ENCODE data around the gene MAGEA8.
"Not testable (repeated sequence)": the region's sequence is repeated elsewhere in the genome, so short reads cannot be mapped to it uniquely, and the experiment has no call there.

Gene MAGEA8

GRCh38 chrX:149881081-149881711 is at the start of gene MAGEA8:
TSS of gene MAGEA8 (plus strand) at chrX:149881183. CDS start at chrX:149884273, 3,090 bp downstream.
- Histone ChIP-seq H3K27ac (ENCODE audit: low read length) (no peak within 1 kb of the TSS), H3K27me3 (ENCODE audit: control insufficient read depth, insufficient read depth, low read length) (no peaks in the 10 kb centered on the region), H3K36me3 (ENCODE audit: control insufficient read depth, low read depth, low read length) (no peaks in the 10 kb centered on the region), H3K4me3 (ENCODE audit: low read length) (no peak within 1 kb of the TSS), H3K4me1 (ENCODE audit: control insufficient read depth, low read depth, low read length) (no peaks in the 10 kb centered on the region), H3K9ac (ENCODE audit: low read length) (no peak within 1 kb of the TSS), H3K9me3 (ENCODE audit: control insufficient read depth, low read depth, low read length) (peaks cover 12% of the 10 kb centered on the region)

- no peak overlapping the region for H3K4me3 ChIP-seq (ENCODE audit: low read length)
- no peaks in the 10 kb centered on the region for H3K36me3 ChIP-seq (ENCODE audit: control insufficient read depth, low read depth, low read length)
- no peak overlapping the region for H3K27ac ChIP-seq (ENCODE audit: low read length)
- peaks cover 4% of the 10 kb centered on the region for H3K9me3 ChIP-seq (ENCODE audit: control insufficient read depth, low read depth, low read length)
- H3K4me1 ChIP-seq (ENCODE audit: control insufficient read depth, low read depth, low read length), result peaks cover 20% of the 10 kb centered on the region
- H3K9ac ChIP-seq (ENCODE audit: low read length), result no peak overlapping the region
- H3K27me3 ChIP-seq (ENCODE audit: control insufficient read depth, insufficient read depth, low read length), result no peaks in the 10 kb centered on the region
Observed at GRCh38 chrX:149831473-149831872, 49.5 kb upstream of the MAGEA8 start.

GRCh38 chrX:149836728-149837127 is 44.3 kb upstream of the MAGEA8 start:
- H3K36me3 ChIP-seq (ENCODE audit: control insufficient read depth, low read depth, low read length); H3K27me3 ChIP-seq (ENCODE audit: control insufficient read depth, insufficient read depth, low read length); H3K9me3 ChIP-seq (ENCODE audit: control insufficient read depth, low read depth, low read length); H3K4me1 ChIP-seq (ENCODE audit: control insufficient read depth, low read depth, low read length); H3K27ac ChIP-seq (ENCODE audit: low read length); H3K9ac ChIP-seq (ENCODE audit: low read length): not testable (repeated sequence)
- H3K4me3 ChIP-seq (ENCODE audit: low read length), result peak overlapping the region; percentile 24

- H3K36me3 ChIP-seq (ENCODE audit: control insufficient read depth, low read depth, low read length), result no peaks in the 10 kb centered on the region
- peaks cover 12% of the 10 kb centered on the region for H3K9me3 ChIP-seq (ENCODE audit: control insufficient read depth, low read depth, low read length)
- H3K4me1 ChIP-seq (ENCODE audit: control insufficient read depth, low read depth, low read length), result peaks cover 6% of the 10 kb centered on the region
- H3K9ac ChIP-seq (ENCODE audit: low read length), result no peak overlapping the region
- no peaks in the 10 kb centered on the region for H3K27me3 ChIP-seq (ENCODE audit: control insufficient read depth, insufficient read depth, low read length)
- H3K27ac ChIP-seq (ENCODE audit: low read length), result no peak overlapping the region
- peak overlapping the region; percentile 24 for H3K4me3 ChIP-seq (ENCODE audit: low read length)
Observed at GRCh38 chrX:149837167-149837566, 43.8 kb upstream of the MAGEA8 start.

GRCh38 chrX:149837639-149838038 is 43.3 kb upstream of the MAGEA8 start:
- Histone ChIP-seq H3K36me3 (ENCODE audit: control insufficient read depth, low read depth, low read length) (no peaks in the 10 kb centered on the region), H3K4me3 (ENCODE audit: low read length) (no peak overlapping the region), H3K4me1 (ENCODE audit: control insufficient read depth, low read depth, low read length) (peaks cover 6% of the 10 kb centered on the region), H3K27me3 (ENCODE audit: control insufficient read depth, insufficient read depth, low read length) (no peaks in the 10 kb centered on the region), H3K9ac (ENCODE audit: low read length) (no peak overlapping the region), H3K9me3 (ENCODE audit: control insufficient read depth, low read depth, low read length) (peaks cover 14% of the 10 kb centered on the region), H3K27ac (ENCODE audit: low read length) (no peak overlapping the region)

- H3K4me1 ChIP-seq (ENCODE audit: control insufficient read depth, low read depth, low read length), result no peaks in the 10 kb centered on the region
- no peak overlapping the region for H3K9ac ChIP-seq (ENCODE audit: low read length)
- no peaks in the 10 kb centered on the region for H3K36me3 ChIP-seq (ENCODE audit: control insufficient read depth, low read depth, low read length)
- H3K9me3 ChIP-seq (ENCODE audit: control insufficient read depth, low read depth, low read length), result peaks cover 21% of the 10 kb centered on the region
- H3K27ac ChIP-seq (ENCODE audit: low read length), result no peak overlapping the region
- H3K27me3 ChIP-seq (ENCODE audit: control insufficient read depth, insufficient read depth, low read length), result no peaks in the 10 kb centered on the region
- no peak overlapping the region for H3K4me3 ChIP-seq (ENCODE audit: low read length)
Observed at GRCh38 chrX:149841929-149842328, 39.1 kb upstream of the MAGEA8 start.

GRCh38 chrX:149845385-149845784 is 35.6 kb upstream of the MAGEA8 start:
- Histone ChIP-seq H3K4me3 (ENCODE audit: low read length) (no peak overlapping the region), H3K9ac (ENCODE audit: low read length) (no peak overlapping the region), H3K27ac (ENCODE audit: low read length) (no peak overlapping the region), H3K36me3 (ENCODE audit: control insufficient read depth, low read depth, low read length) (no peaks in the 10 kb centered on the region), H3K4me1 (ENCODE audit: control insufficient read depth, low read depth, low read length) (no peaks in the 10 kb centered on the region), H3K9me3 (ENCODE audit: control insufficient read depth, low read depth, low read length) (peaks cover 27% of the 10 kb centered on the region), H3K27me3 (ENCODE audit: control insufficient read depth, insufficient read depth, low read length) (no peaks in the 10 kb centered on the region)

GRCh38 chrX:149846789-149847188 is 34.2 kb upstream of the MAGEA8 start:
- no peaks in the 10 kb centered on the region for H3K27me3 ChIP-seq (ENCODE audit: control insufficient read depth, insufficient read depth, low read length)
- no peaks in the 10 kb centered on the region for H3K36me3 ChIP-seq (ENCODE audit: control insufficient read depth, low read depth, low read length)

GRCh38 chrX:149848855-149849254 is 32.1 kb upstream of the MAGEA8 start:
- H3K27ac ChIP-seq (ENCODE audit: low read length), result no peak overlapping the region
- H3K27me3 ChIP-seq (ENCODE audit: control insufficient read depth, insufficient read depth, low read length), result no peaks in the 10 kb centered on the region
- no peak overlapping the region for H3K9ac ChIP-seq (ENCODE audit: low read length)
- H3K36me3 ChIP-seq (ENCODE audit: control insufficient read depth, low read depth, low read length), result no peaks in the 10 kb centered on the region
- peaks cover 18% of the 10 kb centered on the region for H3K9me3 ChIP-seq (ENCODE audit: control insufficient read depth, low read depth, low read length)
- peaks cover 6% of the 10 kb centered on the region for H3K4me1 ChIP-seq (ENCODE audit: control insufficient read depth, low read depth, low read length)
- no peak overlapping the region for H3K4me3 ChIP-seq (ENCODE audit: low read length)

More at GRCh38 chrX:149846789-149847188, 34.2 kb upstream of the MAGEA8 start:
- H3K27ac ChIP-seq (ENCODE audit: low read length), result no peak overlapping the region
- H3K9me3 ChIP-seq (ENCODE audit: control insufficient read depth, low read depth, low read length), result peaks cover 25% of the 10 kb centered on the region
- H3K4me3 ChIP-seq (ENCODE audit: low read length), result no peak overlapping the region
- H3K4me1 ChIP-seq (ENCODE audit: control insufficient read depth, low read depth, low read length), result no peaks in the 10 kb centered on the region
- H3K9ac ChIP-seq (ENCODE audit: low read length), result no peak overlapping the region

GRCh38 chrX:149849787-149850186 is 31.2 kb upstream of the MAGEA8 start:
- Histone ChIP-seq H3K4me3 (ENCODE audit: low read length) (no peak overlapping the region), H3K36me3 (ENCODE audit: control insufficient read depth, low read depth, low read length) (no peaks in the 10 kb centered on the region), H3K27me3 (ENCODE audit: control insufficient read depth, insufficient read depth, low read length) (no peaks in the 10 kb centered on the region), H3K9ac (ENCODE audit: low read length) (no peak overlapping the region), H3K27ac (ENCODE audit: low read length) (no peak overlapping the region), H3K4me1 (ENCODE audit: control insufficient read depth, low read depth, low read length) (peaks cover 6% of the 10 kb centered on the region), H3K9me3 (ENCODE audit: control insufficient read depth, low read depth, low read length) (peaks cover 20% of the 10 kb centered on the region)

GRCh38 chrX:149851864-149852263 is 29.1 kb upstream of the MAGEA8 start:
- Histone ChIP-seq H3K9me3 (ENCODE audit: control insufficient read depth, low read depth, low read length) (peaks cover 22% of the 10 kb centered on the region), H3K4me1 (ENCODE audit: control insufficient read depth, low read depth, low read length) (peaks cover 6% of the 10 kb centered on the region), H3K9ac (ENCODE audit: low read length) (no peak overlapping the region)

GRCh38 chrX:149853925-149854324 is 27.1 kb upstream of the MAGEA8 start:
- Histone ChIP-seq H3K36me3 (ENCODE audit: control insufficient read depth, low read depth, low read length) (no peaks in the 10 kb centered on the region), H3K9me3 (ENCODE audit: control insufficient read depth, low read depth, low read length) (peaks cover 23% of the 10 kb centered on the region), H3K9ac (ENCODE audit: low read length) (no peak overlapping the region), H3K27me3 (ENCODE audit: control insufficient read depth, insufficient read depth, low read length) (no peaks in the 10 kb centered on the region), H3K4me1 (ENCODE audit: control insufficient read depth, low read depth, low read length) (peaks cover 6% of the 10 kb centered on the region), H3K4me3 (ENCODE audit: low read length) (no peak overlapping the region), H3K27ac (ENCODE audit: low read length) (no peak overlapping the region)

More at GRCh38 chrX:149851864-149852263, 29.1 kb upstream of the MAGEA8 start:
- no peaks in the 10 kb centered on the region for H3K36me3 ChIP-seq (ENCODE audit: control insufficient read depth, low read depth, low read length)
- no peak overlapping the region for H3K27ac ChIP-seq (ENCODE audit: low read length)
- no peak overlapping the region for H3K4me3 ChIP-seq (ENCODE audit: low read length)
- no peaks in the 10 kb centered on the region for H3K27me3 ChIP-seq (ENCODE audit: control insufficient read depth, insufficient read depth, low read length)
